ENCODE measurements around the gene TAF11L11.
"Not testable (repeated sequence)": the region's sequence is repeated elsewhere in the genome, so short reads cannot be mapped to it uniquely, and the experiment has no call there.

TAF11L11 gene

GRCh38 chr5:17603880-17604279 is at the start of gene TAF11L11:
Gene TAF11L11, plus strand, starts transcription at chr5:17604183.
- not testable (repeated sequence) for DNase-seq (ENCODE audit: low read depth in 3 of 3, low spot score in 1 of 3)

DNA sequence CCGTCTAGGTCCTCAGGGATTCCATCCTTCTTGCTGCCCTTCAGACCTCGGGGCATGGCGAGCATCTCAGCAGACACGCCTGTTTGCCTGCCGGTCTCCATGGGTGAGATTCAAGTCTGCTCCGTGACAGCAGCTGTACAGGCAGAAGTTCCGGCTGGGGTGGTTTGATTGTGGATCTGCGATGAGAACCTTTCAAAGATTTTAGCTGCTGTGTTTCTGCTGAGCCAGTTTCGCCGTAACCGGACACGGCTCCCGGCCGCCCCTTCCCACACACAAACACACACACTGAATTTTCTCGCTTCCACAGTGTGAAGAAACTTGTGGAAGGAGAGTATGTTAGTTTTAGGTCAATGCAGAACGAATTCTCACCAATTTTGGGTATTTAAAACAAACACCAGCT is 18.3 kb upstream of the TAF11L11 start, which contains the start of gene TAF11L7:
Gene TAF11L7 (minus strand): TSS at position 101 of the 400 bp plus-strand sequence.
- DNase-seq (ENCODE audit: low read depth in 3 of 3, low spot score in 1 of 3): not testable (repeated sequence)

DNA sequence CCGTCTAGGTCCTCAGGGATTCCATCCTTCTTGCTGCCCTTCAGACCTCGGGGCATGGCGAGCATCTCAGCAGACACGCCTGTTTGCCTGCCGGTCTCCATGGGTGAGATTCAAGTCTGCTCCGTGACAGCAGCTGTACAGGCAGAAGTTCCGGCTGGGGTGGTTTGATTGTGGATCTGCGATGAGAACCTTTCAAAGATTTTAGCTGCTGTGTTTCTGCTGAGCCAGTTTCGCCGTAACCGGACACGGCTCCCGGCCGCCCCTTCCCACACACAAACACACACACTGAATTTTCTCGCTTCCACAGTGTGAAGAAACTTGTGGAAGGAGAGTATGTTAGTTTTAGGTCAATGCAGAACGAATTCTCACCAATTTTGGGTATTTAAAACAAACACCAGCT is 13.1 kb upstream of the TAF11L11 start, which contains the start of gene TAF11L8:
Gene TAF11L8 (minus strand): TSS at position 101 of the 400 bp plus-strand sequence.
- DNase-seq (ENCODE audit: low read depth in 3 of 3, low spot score in 1 of 3): not testable (repeated sequence)

DNA sequence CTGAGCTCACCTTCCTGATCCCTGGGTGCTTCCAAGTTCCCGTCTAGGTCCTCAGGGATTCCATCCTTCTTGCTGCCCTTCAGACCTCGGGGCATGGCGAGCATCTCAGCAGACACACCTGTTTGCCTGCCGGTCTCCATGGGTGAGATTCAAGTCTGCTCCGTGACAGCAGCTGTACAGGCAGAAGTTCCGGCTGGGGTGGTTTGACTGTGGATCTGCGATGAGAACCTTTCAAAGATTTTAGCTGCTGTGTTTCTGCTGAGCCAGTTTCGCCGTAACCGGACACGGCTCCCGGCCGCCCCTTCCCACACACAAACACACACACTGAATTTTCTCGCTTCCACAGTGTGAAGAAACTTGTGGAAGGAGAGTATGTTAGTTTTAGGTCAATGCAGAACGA is 9.7 kb upstream of the TAF11L11 start, which contains the start of gene TAF11L9:
Gene TAF11L9 (minus strand): TSS at position 140 of the 400 bp plus-strand sequence.
- not testable (repeated sequence) for DNase-seq (ENCODE audit: low read depth in 3 of 3, low spot score in 1 of 3)

DNA sequence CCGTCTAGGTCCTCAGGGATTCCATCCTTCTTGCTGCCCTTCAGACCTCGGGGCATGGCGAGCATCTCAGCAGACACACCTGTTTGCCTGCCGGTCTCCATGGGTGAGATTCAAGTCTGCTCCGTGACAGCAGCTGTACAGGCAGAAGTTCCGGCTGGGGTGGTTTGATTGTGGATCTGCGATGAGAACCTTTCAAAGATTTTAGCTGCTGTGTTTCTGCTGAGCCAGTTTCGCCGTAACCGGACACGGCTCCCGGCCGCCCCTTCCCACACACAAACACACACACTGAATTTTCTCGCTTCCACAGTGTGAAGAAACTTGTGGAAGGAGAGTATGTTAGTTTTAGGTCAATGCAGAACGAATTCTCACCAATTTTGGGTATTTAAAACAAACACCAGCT is 6.3 kb upstream of the TAF11L11 start, which contains the start of gene TAF11L10:
Gene TAF11L10 (minus strand): TSS at position 101 of the 400 bp plus-strand sequence.
- DNase-seq (ENCODE audit: low read depth in 3 of 3, low spot score in 1 of 3): not testable (repeated sequence)

GRCh38 chr5:17604951-17605350 is 968 bp downstream of the TAF11L11 start:
- no peak for DNase-seq (ENCODE audit: low read depth in 3 of 3, low spot score in 1 of 3)

DNA sequence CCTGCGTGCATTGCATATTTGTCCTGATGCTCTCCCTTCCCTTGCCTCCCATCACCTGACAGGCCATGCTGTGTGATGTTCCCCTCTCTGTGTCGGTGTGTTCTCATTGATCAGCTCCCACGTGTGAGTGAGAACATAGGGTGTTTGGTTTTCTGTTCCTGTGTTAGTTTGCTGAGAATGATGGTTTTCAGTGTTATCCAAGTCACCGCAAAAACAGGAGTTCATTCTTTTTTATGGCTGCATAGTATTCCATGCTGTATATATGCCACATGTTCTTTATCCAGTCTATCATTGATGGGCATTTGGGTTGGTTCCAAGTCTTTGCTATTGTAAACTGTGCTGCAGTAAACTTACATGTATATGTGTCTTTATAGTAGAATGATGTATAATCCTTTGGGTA is 3.5 kb downstream of the TAF11L11 start:
- not testable (repeated sequence) for DNase-seq (ENCODE audit: low read depth in 3 of 3, low spot score in 1 of 3)

DNA sequence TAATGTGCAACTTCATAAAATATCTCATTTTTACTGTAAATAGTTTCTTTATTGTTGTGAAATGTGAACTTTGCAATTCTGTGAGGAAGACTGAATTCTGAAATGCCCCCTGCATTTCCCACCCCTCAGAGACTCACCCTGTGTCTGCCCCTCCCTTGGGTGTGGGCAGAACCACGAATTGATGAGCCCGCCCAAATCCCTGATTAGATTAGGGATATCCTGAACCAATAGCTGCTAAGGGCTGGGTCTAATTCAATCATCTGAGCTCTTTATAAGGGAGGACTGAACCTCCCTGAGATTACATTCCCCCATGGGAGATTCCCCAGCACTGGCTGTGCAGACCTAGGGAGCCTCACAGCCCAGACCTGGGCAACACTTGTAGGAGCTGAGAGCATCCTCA is 6.1 kb downstream of the TAF11L11 start, which contains the start of gene TAF11L12:
Gene TAF11L12 (plus strand): TSS at position 301 of the 400 bp plus-strand sequence.
- DNase-seq (ENCODE audit: low read depth in 3 of 3, low spot score in 1 of 3): not testable (repeated sequence)

DNA sequence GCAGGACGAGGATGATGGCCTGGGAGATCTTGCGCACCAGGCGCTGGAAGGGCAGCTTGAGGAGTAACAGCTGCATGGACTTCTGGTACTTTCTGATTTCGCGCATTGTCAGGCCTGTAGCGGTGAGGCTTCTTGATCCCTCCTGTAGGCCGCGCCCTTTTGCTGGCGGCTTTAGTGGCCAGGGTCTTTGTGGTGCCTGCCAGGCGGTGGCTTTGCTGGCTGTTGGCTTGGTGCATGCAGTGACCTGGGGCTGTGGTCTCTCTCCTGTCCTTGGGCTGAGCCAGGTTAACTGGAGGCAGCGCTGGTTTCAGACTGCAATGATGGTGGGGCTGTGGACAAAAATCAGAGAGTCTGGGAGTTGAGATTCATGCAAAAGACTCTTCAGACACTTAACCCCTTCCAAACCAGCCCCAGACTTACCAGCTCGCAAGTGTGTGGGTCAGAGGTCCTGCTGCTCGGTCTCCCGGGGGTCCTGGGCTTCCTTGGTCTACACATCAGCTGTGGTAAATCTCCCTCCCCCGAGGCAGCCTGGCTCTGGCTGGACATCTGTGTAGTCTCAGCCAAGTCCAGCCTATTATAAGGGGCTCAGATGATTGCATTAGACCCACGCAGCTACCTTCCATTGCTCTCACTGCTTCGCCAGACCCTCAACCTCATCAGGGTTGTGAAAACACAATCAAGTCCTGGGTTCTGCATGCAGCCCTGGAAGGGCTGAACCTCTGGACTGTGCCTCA is 11.1 kb downstream of the TAF11L11 start:
- DNase-seq (ENCODE audit: low read depth in 3 of 3, low spot score in 1 of 3): no peak

DNA sequence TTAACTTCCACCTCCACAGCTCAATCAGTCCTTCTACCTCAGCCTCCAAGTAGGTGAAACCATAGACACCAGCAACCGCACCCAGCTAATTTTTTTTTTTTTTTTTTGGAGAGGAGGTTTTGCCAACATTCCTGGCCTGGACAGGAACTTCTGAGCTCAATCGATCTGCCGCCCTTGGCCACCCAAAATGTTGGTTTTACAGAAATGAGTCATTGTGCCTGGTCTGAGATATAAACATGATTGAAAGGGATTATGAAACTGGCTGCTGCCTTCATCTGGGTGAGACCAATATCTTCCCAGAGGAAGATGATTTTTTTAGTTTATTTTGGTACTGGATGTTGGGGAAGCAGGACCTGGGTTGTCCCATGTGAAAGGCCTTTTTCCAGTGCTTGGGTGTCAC is 15.4 kb downstream of the TAF11L11 start:
- no peak for DNase-seq (ENCODE audit: low read depth in 3 of 3, low spot score in 1 of 3)

DNA sequence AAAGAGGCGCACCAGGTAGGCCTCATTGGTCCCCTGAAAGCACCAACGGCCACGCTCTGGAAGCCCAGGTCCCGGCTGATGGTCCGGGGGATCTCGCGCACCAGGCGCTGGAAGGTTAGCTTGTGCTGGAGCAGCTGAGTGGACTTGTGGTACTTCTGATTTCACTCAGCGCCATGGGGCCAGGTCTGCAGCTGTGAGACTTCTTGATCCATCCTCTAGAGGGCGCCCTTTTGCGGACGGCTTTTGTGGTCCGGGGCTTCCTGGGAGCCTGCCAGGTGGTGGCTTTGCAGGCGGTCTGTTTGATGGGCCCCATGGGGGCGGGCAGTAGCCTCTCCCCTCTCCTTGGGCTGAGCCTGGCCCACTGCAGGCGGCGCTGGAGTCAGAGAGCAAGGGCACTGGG is 16.6 kb downstream of the TAF11L11 start:
- no peak for DNase-seq (ENCODE audit: low read depth in 3 of 3, low spot score in 1 of 3)

DNA sequence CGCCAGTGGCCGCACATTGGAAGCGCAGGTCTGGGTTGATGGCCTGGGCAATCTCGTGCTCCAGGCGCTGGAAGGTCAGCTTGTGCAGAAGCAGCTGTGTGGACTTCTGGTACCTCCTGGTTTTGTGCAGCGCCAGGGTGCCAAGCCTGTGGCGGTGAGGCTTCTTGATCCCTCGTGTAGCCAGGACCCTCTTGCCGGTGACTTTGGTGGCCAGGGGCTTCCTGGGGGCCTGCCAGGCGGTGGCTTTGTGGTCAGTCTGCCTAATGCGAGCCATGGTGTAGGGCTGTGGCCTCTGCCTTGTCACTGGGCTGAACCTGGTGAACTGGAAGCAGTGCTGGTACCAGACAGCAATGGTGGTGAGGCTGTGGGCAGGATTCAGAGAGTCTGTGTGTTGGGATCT is 21.7 kb downstream of the TAF11L11 start:
- no peak for DNase-seq (ENCODE audit: low read depth in 3 of 3, low spot score in 1 of 3)

DNA sequence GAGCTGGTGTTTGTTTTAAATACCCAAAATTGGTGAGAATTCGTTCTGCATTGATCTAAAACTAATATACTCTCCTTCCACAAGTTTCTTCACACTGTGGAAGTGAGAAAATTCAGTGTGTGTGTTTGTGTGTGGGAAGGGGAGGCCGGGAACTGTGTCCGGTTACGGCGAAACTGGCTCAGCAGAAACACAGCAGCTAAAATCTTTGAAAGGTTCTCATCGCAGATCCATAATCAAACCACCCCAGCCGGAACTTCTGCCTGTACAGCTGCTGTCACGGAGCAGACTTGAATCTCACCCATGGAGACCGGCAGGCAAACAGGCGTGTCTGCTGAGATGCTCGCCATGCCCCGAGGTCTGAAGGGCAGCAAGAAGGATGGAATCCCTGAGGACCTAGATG is 27.8 kb downstream of the TAF11L11 start, which contains the start of gene TAF11L13:
Gene TAF11L13 (plus strand): TSS at position 301 of the 400 bp plus-strand sequence.
- not testable (repeated sequence) for DNase-seq (ENCODE audit: low read depth in 3 of 3, low spot score in 1 of 3)

- no peak for DNase-seq (ENCODE audit: low read depth in 3 of 3, low spot score in 1 of 3)
Observed at GRCh38 chr5:17634160-17634559, 30.2 kb downstream of the TAF11L11 start, which contains the start of gene TAF11L14. Gene TAF11L14, plus strand, starts transcription at chr5:17634460.

- not testable (repeated sequence) for DNase-seq (ENCODE audit: low read depth in 3 of 3, low spot score in 1 of 3)
Observed at GRCh38 chr5:17649232-17649631, 45.2 kb downstream of the TAF11L11 start.

- not testable (repeated sequence) for DNase-seq (ENCODE audit: low read depth in 3 of 3, low spot score in 1 of 3)
Observed at GRCh38 chr5:17655201-17655759, 51.3 kb downstream of the TAF11L11 start.

All from stimulated activated CD4-positive, alpha-beta T cell treated with anti-CD3 and anti-CD28 coated beads, TNF-alpha, amount 100 ng/mL, for 1 hour (primary cell).